Measurements from ENCODE around the gene ARHGEF28.

Gene ARHGEF28

GRCh38 chr5:73841641-73842040 is 215.6 kb downstream of the ARHGEF28 start:
- in situ Hi-C loops (cut with MboI; ENCODE audit: low sequenced_read_pairs) = no loop called here

GRCh38 chr5:73844165-73844564 is 218.2 kb downstream of the ARHGEF28 start:
- in situ Hi-C loops (cut with MboI; ENCODE audit: low sequenced_read_pairs) = no loop called here

GRCh38 chr5:73851471-73852181 is 225.6 kb downstream of the ARHGEF28 start:
- in situ Hi-C loops (cut with MboI; ENCODE audit: low sequenced_read_pairs) = no loop called here

- in situ Hi-C loops (cut with MboI; ENCODE audit: low sequenced_read_pairs) = no loop called here
These were observed 227.1 kb downstream of the ARHGEF28 start for GRCh38 chr5:73853091-73853490.

GRCh38 chr5:73856997-73857396 is 231.0 kb downstream of the ARHGEF28 start:
- in situ Hi-C loops (cut with MboI; ENCODE audit: low sequenced_read_pairs) = no loop called here

GRCh38 chr5:73857446-73857845 is 231.4 kb downstream of the ARHGEF28 start:
- in situ Hi-C loops (cut with MboI; ENCODE audit: low sequenced_read_pairs) = no loop called here

- in situ Hi-C loops (cut with MboI; ENCODE audit: low sequenced_read_pairs) = no loop called here
These were observed 232.1 kb downstream of the ARHGEF28 start for GRCh38 chr5:73858054-73858453.

- in situ Hi-C loops (cut with MboI; ENCODE audit: low sequenced_read_pairs) = no loop called here
These were observed 232.8 kb downstream of the ARHGEF28 start for GRCh38 chr5:73858776-73859175.

GRCh38 chr5:73859696-73860095 is 233.7 kb downstream of the ARHGEF28 start:
- in situ Hi-C loops (cut with MboI; ENCODE audit: low sequenced_read_pairs) = no loop called here

- in situ Hi-C loops (cut with MboI; ENCODE audit: low sequenced_read_pairs) = no loop called here
These were observed 235.5 kb downstream of the ARHGEF28 start for GRCh38 chr5:73861313-73861988.

- in situ Hi-C loops (cut with MboI; ENCODE audit: low sequenced_read_pairs) = no loop called here
These were observed 236.8 kb downstream of the ARHGEF28 start for GRCh38 chr5:73862796-73863195.

- in situ Hi-C loops (cut with MboI; ENCODE audit: low sequenced_read_pairs) = no loop called here
These were observed 237.9 kb downstream of the ARHGEF28 start for GRCh38 chr5:73863876-73864275.

GRCh38 chr5:73865315-73865714 is 239.3 kb downstream of the ARHGEF28 start:
- in situ Hi-C loops (cut with MboI; ENCODE audit: low sequenced_read_pairs) = no loop called here

GRCh38 chr5:73867345-73868335 is 241.6 kb downstream of the ARHGEF28 start:
- in situ Hi-C loops (cut with MboI; ENCODE audit: low sequenced_read_pairs) = no loop called here

GRCh38 chr5:73883646-73884045 is 257.6 kb downstream of the ARHGEF28 start:
- in situ Hi-C loops (cut with MboI; ENCODE audit: low sequenced_read_pairs) = no loop called here

GRCh38 chr5:73887688-73888087 is 261.7 kb downstream of the ARHGEF28 start:
- in situ Hi-C loops (cut with MboI; ENCODE audit: low sequenced_read_pairs) = no loop called here

GRCh38 chr5:73890569-73890968 is 264.6 kb downstream of the ARHGEF28 start:
- in situ Hi-C loops (cut with MboI; ENCODE audit: low sequenced_read_pairs) = loop anchor here (10.0 kb wide), 1 partner anchor 764 kb away; no protein-coding TSS in a partner anchor

- in situ Hi-C loops (cut with MboI; ENCODE audit: low sequenced_read_pairs) = loop anchor here (10.0 kb wide), 1 partner anchor 763 kb away; no protein-coding TSS in a partner anchor
These were observed 266.2 kb downstream of the ARHGEF28 start for GRCh38 chr5:73892218-73892617.

- in situ Hi-C loops (cut with MboI; ENCODE audit: low sequenced_read_pairs) = loop anchor here (10.0 kb wide), 1 partner anchor 762 kb away; no protein-coding TSS in a partner anchor
These were observed 266.8 kb downstream of the ARHGEF28 start for GRCh38 chr5:73892806-73893205.

- in situ Hi-C loops (cut with MboI; ENCODE audit: low sequenced_read_pairs) = loop anchor here (10.0 kb wide), 1 partner anchor 761 kb away; no protein-coding TSS in a partner anchor
These were observed 267.8 kb downstream of the ARHGEF28 start for GRCh38 chr5:73893813-73894212.

GRCh38 chr5:73894860-73895259 is 268.9 kb downstream of the ARHGEF28 start:
- in situ Hi-C loops (cut with MboI; ENCODE audit: low sequenced_read_pairs) = loop anchor here (10.0 kb wide), 1 partner anchor 760 kb away; no protein-coding TSS in a partner anchor

Measured in HL-60/S4 treated with phorbol 12-myristate 13-acetate at 8.2 ng/mL for 4 days and 3 days (cell line).